T-cell (primary cell): Measurements from ENCODE around the gene SLC30A2. TPM values are rescaled to one million over a fixed set of nuclear protein-coding genes. Genes with fewer than 3 reads are reported as not detected.

Experiments used
- ATAC-seq, 4 experiments: fragments of 200-7000 bp in 3 of 4; fragments of 150-1000 bp in 1 of 4; cut with Tn5 transposase; replicated peaks in 1 of 4; 1 replicate in 3 of 4; 2 replicates in 1 of 4; pipeline ENCODE4 v1.10.0; 2021; ENCODE audit warnings: moderate library complexity in 3 of 4, mild to moderate bottlenecking in 2 of 4, moderate number of reproducible peaks in 1 of 4
- CTCF ChIA-PET, 2 donors: fragments of 300-600 bp; sonication (Branson Sonifier 250); formaldehyde crosslinking; loops; one replicate each; lab custom pipeline; 2022; ENCODE audit warnings: antibody characterized with exemption in 2 of 2; lab: Charles Lee
- POLR2A ChIA-PET, 2 donors: fragments of 300-600 bp; sonication (Branson Sonifier 250); formaldehyde crosslinking; loops; one replicate each; lab custom pipeline; 2022; ENCODE audit warnings: antibody characterized with exemption in 2 of 2; lab: Charles Lee
- DNase-seq, 35 experiments: peaks; one replicate each; pipeline versions ENCODE4 v3.0.0 to v3.0.0-alpha.2; 2013 to 2023
- H3K27ac ChIP-seq: one replicate; pipeline ENCODE4 v1.5.1; 2013; ENCODE audit warnings: low read length
- H3K27me3 ChIP-seq, 2 experiments: replicated peaks in 1 of 2; 1 replicate in 1 of 2; 2 replicates in 1 of 2; pipeline versions ENCODE4 v1.6.1 to v1.7.0; 2013; ENCODE audit warnings: low read length in 1 of 2, mixed read lengths in 1 of 2; ENCODE audit not compliant: control insufficient read depth in 2 of 2, insufficient read depth in 2 of 2; ENCODE audit errors: extremely low read depth in 1 of 2
- H3K36me3 ChIP-seq, 2 donors: 1 replicate in 1 of 2; 2 replicates in 1 of 2; pipeline versions ENCODE4 v1.6.1 to v1.7.0; 2013; ENCODE audit warnings: low read length in 1 of 2; ENCODE audit not compliant: control insufficient read depth in 2 of 2, insufficient read depth in 1 of 2; ENCODE audit errors: extremely low read depth in 1 of 2
- H3K4me1 ChIP-seq, 2 experiments: 1 replicate in 1 of 2; 2 replicates in 1 of 2; pipeline versions ENCODE4 v1.6.1 to v1.7.0; 2013; ENCODE audit warnings: low read length in 2 of 2, mixed read lengths in 1 of 2; ENCODE audit not compliant: insufficient read depth in 2 of 2, control insufficient read depth in 1 of 2; ENCODE audit errors: extremely low read depth in 1 of 2
- H3K4me3 ChIP-seq, 2 donors: 1 replicate in 1 of 2; 2 replicates in 1 of 2; pipeline versions ENCODE4 v1.5.1 to v1.7.0; 2013; ENCODE audit warnings: mild to moderate bottlenecking in 2 of 2, low read length in 1 of 2, moderate library complexity in 1 of 2; ENCODE audit not compliant: control insufficient read depth in 1 of 2; ENCODE audit errors: extremely low read depth in 1 of 2
- H3K9me3 ChIP-seq: 2 replicates; pipeline ENCODE4 v1.7.0; 2013
- H3K27ac Mint-ChIP-seq, 2 donors: one replicate each; pipeline ENCODE4 v1.8.0; 2020 to 2021; ENCODE audit warnings: mild to moderate bottlenecking in 2 of 2, mixed read lengths in 2 of 2
- H3K27me3 Mint-ChIP-seq, 2 donors: one replicate each; pipeline ENCODE4 v1.8.0; 2021 to 2022; ENCODE audit warnings: mixed read lengths in 2 of 2
- H3K36me3 Mint-ChIP-seq: one replicate; pipeline ENCODE4 v1.8.0; 2021; ENCODE audit warnings: mixed read lengths
- H3K4me1 Mint-ChIP-seq, 3 donors: one replicate each; pipeline ENCODE4 v1.8.0; 2020 to 2022; ENCODE audit warnings: mixed read lengths in 3 of 3, mild to moderate bottlenecking in 1 of 3
- H3K4me3 Mint-ChIP-seq, 3 donors: one replicate each; pipeline ENCODE4 v1.8.0; 2020 to 2022; ENCODE audit warnings: mild to moderate bottlenecking in 3 of 3, mixed read lengths in 3 of 3, moderate library complexity in 3 of 3
- H3K9me3 Mint-ChIP-seq, 3 donors: one replicate each; pipeline ENCODE4 v1.8.0; 2020 to 2022; ENCODE audit warnings: mixed read lengths in 3 of 3
- WGBS: methylation state at CpG from one replicate; pipeline ENCODE4 v1.1.5; 2013; ENCODE audit warnings: missing lambda C conversion rate; ENCODE audit not compliant: insufficient coverage; 5-methylcytosine and 5-hydroxymethylcytosine counted together
- total RNA-seq, 35 experiments: library from RNA in 6 of 35; stranded (reverse) in 6 of 35; fragments of 120-200 nt in 1 of 35; gene quantifications; one replicate each; pipeline versions ENCODE4 v1.2.1 to v1.2.4 and lab custom pipeline; 2013 to 2026

Gene SLC30A2
- total RNA-seq, 5 donors from 2014 or later (not counting 1 experiment from before 2014, with no cell fraction given) = 0.13 to 0.38 (median 0.19) TPM; not detected in 2

DNA sequence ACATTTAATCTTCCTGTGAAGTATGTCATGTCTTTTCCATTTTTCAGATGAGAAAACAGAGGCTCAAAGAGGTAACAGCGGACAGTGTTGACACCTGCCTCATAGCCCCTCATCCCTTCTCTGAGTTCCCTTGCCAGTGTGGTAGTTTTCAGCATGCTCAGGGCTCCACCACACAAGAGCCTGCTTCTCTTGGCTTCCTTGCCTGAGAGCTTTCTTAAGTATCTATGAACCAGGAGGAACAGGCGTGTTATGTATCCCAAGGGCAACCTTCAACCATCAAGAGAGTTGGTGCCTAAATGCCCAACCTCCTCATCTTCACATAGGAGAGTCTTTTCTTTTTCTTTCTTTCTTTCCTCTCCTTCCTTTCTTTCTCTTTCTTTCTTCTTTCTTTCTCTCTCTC lies 42.2 kb downstream of the SLC30A2 start:
- no peaks in the 10 kb centered on the region for H3K36me3 Mint-ChIP-seq
- peaks cover 5 to 8% of the 10 kb centered on the region in 2 donors for H3K27me3 Mint-ChIP-seq
- Histone ChIP-seq H3K27ac (no peak overlapping the region), H3K4me3 (no peak overlapping the region), H3K27me3 (peaks cover 0 to 11% of the 10 kb centered on the region in 2 experiments), H3K36me3 (no peaks in the 10 kb centered on the region), H3K4me1 (peaks cover 0 to 2% of the 10 kb centered on the region in 2 experiments), H3K9me3 (no peaks in the 10 kb centered on the region)
- ChIA-PET POLR2A (no interaction called here), CTCF (interaction anchor here in 1 of 2 donors (10.8 kb wide), 1 partner anchor 102 kb away, joined by 311 read pairs; the partner anchor contains the start of gene STMN1)
- no peaks in the 10 kb centered on the region for H3K4me1 Mint-ChIP-seq
- H3K4me3 Mint-ChIP-seq = no peak overlapping the region
- H3K27ac Mint-ChIP-seq = no peak overlapping the region
- WGBS = 67% methylated on average over 1 of the region's 2 CpGs
- no peaks in the 10 kb centered on the region for H3K9me3 Mint-ChIP-seq
- DNase-seq (no peak), ATAC-seq (no peak)

DNA sequence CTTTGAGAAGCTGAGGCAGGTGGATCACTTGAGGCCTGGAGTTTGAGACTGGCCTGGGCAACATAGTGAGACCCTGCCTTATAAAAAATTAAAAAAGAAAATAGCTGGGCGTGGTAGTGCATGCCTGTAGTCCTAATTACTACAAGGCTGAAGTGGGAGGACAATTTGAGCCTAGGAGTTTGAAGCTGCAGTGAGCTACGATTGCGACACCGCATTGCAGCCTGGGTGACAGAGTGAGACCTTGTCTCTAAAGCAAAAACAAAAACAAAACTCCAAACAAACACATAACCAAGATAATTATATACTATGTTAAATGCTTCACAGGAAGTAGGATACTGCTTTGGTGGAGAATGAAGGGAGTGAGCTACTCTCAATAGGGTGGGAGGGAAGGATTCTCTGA lies 42.7 kb downstream of the SLC30A2 start:
- peaks cover 0 to 11% of the 10 kb centered on the region in 2 experiments for H3K27me3 ChIP-seq
- Mint-ChIP-seq H3K4me1 (peaks cover 3 to 4% (median 3%) of the 10 kb centered on the region in 3 donors), H3K36me3 (no peaks in the 10 kb centered on the region), H3K4me3 (no peak overlapping the region), H3K27ac (no peak overlapping the region), H3K27me3 (peaks cover 5 to 8% of the 10 kb centered on the region in 2 donors), H3K9me3 (no peaks in the 10 kb centered on the region)
- ATAC-seq (no peak), DNase-seq (no peak)
- peaks cover 3 to 7% of the 10 kb centered on the region in 2 experiments for H3K4me1 ChIP-seq
- H3K4me3 ChIP-seq = no peak overlapping the region
- no peaks in the 10 kb centered on the region for H3K36me3 ChIP-seq
- no peak overlapping the region for H3K27ac ChIP-seq
- CTCF ChIA-PET = interaction anchor here in 1 of 2 donors (10.8 kb wide), 1 partner anchor 102 kb away, joined by 311 read pairs; the partner anchor contains the start of gene STMN1
- no peaks in the 10 kb centered on the region for H3K9me3 ChIP-seq
- 40% methylated on average over 1 of the region's 4 CpGs for WGBS
- POLR2A ChIA-PET = no interaction called here

DNA sequence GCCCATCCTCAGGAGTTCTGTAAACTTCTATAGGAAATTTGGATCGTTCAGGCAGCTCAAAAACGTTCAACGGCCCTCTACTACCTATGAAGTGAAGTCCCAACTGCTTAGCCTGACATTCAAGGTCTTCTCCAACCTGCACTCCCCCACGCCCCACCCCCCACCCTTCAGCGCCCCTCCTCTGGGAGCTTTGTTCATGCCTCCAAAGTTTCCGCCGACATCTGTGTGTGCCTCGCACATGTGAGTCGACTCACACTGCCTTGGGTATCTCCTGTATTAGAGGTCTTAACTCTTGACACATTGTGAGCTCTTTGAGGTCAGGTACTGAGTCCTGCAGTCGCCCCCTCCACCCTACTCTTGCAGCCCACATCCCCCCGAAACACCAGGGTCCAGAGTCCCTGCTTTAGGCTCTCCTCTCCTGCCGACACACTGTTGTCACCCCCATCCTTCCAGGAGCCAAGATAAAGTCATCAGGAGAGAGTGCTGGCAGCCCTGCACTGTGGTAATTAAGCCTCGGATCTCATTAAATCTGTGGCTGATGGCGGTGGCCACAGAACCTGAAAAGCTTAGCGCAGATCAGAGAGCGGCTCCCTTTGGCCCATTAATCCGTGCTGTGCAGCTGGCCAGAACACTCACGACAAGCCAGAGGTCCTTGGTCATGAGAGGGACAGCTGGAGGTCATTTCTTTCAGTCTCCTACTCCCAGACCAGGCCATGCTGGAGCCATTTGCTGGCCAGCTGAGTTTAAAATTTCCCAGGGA lies 46.7 kb downstream of the SLC30A2 start:
- H3K36me3 Mint-ChIP-seq = no peaks in the 10 kb centered on the region
- ATAC-seq = no peak
- peaks cover 25 to 32% (median 28%) of the 10 kb centered on the region in 3 donors for H3K4me1 Mint-ChIP-seq
- H3K4me1 ChIP-seq = peaks cover 10 to 20% of the 10 kb centered on the region in 2 experiments
- peaks cover 0 to under 1% of the 10 kb centered on the region in 2 donors for H3K27me3 Mint-ChIP-seq
- no peaks in the 10 kb centered on the region for H3K9me3 Mint-ChIP-seq
- CTCF ChIA-PET = interaction anchor here (0.8 to 10.8 kb wide), 4 partner anchors 10 to 538 kb away, joined by 5 to 311 read pairs (median 28); partner anchors contain the start of gene STMN1 (in 1 of the 2)
- no peak overlapping the region for H3K4me3 ChIP-seq
- H3K36me3 ChIP-seq = no peaks in the 10 kb centered on the region
- DNase-seq = no peak
- POLR2A ChIA-PET = interaction anchor here in 1 of 2 donors (0.7 kb wide), 1 partner anchor 154 kb away, joined by 10 read pairs; no protein-coding TSS in a partner anchor
- no peaks in the 10 kb centered on the region for H3K9me3 ChIP-seq
- no peaks in the 10 kb centered on the region for H3K27me3 ChIP-seq
- H3K4me3 Mint-ChIP-seq = no peak overlapping the region
- H3K27ac ChIP-seq = no peak overlapping the region
- peak overlapping the region in 1 of 2 donors; percentile 99 for H3K27ac Mint-ChIP-seq
- WGBS = 79% methylated on average over 8 of the region's 18 CpGs

DNA sequence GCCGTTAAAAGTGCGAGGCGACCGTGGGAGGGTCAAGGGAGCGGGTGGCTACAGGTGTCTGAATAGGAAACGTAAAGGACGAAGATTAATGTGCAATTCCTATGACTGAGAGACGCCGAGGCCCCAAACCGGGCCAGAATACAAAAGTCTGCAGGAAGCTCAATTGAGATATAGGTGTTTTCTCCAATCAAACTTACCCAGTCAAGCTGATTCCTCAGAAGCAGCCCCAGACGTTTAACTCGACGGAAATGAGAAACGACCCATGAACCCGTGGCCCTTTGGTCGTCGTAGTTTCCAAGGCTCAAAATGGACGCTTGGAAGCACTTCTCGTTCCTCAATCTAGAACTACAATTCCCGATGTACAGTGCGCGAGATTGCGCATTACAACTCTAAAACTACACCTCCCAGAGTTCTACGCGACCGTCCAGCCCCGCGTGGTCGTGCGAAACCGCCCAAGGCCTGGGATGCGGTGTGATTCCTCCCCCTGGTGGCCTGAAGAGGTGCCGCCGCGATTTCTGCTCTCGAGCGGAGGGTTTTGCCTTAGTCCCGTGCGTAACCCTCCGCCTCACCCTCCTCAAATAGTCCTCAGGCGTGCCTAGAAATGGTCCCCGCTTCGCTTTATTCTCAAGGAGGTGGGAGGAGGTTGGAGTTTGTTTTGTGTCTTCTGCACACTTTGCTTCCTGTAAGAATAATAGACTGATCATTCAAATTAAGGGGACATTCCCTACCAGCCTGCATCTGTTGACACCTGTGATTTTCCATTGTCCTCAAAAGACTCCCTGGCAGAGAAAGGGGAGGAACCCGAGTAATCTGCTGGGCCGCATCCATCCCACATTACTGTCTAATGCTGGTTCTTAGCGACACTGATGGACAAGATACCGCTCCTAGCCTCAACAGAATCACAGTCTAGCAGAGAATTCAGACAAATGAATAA lies 47.8 kb downstream of the SLC30A2 start, which contains the start of gene PAFAH2:
Gene PAFAH2 (minus strand): TSS at position 236 of the 934 bp plus-strand sequence. CDS start 7,247 bp downstream, outside the sequence.
- under 1% methylated on average over 30 of the region's 47 CpGs for WGBS
- H3K36me3 Mint-ChIP-seq = no peaks in the 10 kb centered on the region
- no peaks in the 10 kb centered on the region for H3K9me3 Mint-ChIP-seq
- no peaks in the 10 kb centered on the region for H3K27me3 ChIP-seq
- CTCF ChIA-PET = interaction anchor here (0.5 to 10.8 kb wide), 25 partner anchors 9 to 1494 kb away, joined by 3 to 311 read pairs (median 4); partner anchors contain the start of genes DHDDS (in 1 of the 2) and STMN1 (in 1 of the 2)
- H3K4me3 Mint-ChIP-seq = peak within 1 kb of the TSS; percentile 91 to 97 (median 94)
- POLR2A ChIA-PET = interaction anchor here (0.6 to 1.7 kb wide), 12 partner anchors 11 to 1571 kb away, joined by 3 to 13 read pairs (median 3); partner anchors contain the start of gene STMN1 (in 1 of the 2)
- DNase-seq = peak; percentile 90 to 99 (median 96)
- peaks cover 35 to 39% (median 37%) of the 10 kb centered on the region in 3 donors for H3K4me1 Mint-ChIP-seq
- H3K4me3 ChIP-seq = peak within 1 kb of the TSS; percentile 63 to 66
- H3K4me1 ChIP-seq = peaks cover 10 to 31% of the 10 kb centered on the region in 2 experiments
- H3K27me3 Mint-ChIP-seq = no peaks in the 10 kb centered on the region
- H3K27ac ChIP-seq = peak within 1 kb of the TSS; percentile 83
- H3K27ac Mint-ChIP-seq = peak within 1 kb of the TSS; percentile 99
- no peaks in the 10 kb centered on the region for H3K36me3 ChIP-seq
- ATAC-seq = peak; percentile 96 to 98 (median 97)
- no peaks in the 10 kb centered on the region for H3K9me3 ChIP-seq

DNA sequence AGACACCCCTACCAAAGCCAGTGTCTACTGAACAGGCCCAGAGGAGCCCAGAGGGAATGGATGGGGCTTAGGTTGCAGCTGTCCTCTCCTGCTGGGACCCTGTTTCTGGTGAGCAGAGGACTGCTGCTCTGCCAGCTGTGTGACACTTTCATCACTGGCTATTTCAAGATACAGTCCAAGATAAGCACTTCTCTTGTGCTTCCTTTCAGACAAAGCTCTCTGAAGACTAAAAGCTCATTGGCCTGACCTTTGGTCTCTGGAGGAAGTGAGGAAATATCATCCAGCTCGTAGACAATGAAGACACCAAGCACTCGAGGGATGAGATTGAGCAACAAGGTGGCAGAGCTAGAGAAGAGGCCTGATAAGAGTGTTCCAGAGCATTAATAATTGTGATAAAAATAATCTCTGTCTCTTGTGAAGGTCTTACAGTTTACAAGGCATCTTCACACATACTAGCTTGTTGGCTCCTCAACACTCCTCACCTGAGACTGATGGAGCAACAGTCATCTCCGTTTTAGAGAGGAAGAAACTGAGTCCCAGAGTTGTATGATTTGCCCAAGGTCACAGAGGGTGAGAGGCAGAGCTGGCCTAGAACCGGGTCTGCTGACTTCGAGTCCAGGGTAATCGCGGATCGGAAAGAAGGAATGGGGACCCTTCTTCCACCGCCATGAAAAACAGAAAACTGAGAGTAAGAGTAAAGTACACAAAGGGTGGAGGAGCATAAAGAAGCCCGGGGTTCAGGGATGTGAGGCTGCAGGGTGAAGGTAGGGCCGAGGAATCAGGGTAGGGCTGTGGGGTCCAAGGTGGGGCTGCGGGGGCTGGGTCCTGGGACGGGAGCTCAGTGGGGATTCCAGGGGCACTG lies 48.7 kb downstream of the SLC30A2 start:
- Histone ChIP-seq H3K9me3 (no peaks in the 10 kb centered on the region), H3K36me3 (no peaks in the 10 kb centered on the region), H3K27ac (peak overlapping the region; percentile 83), H3K4me3 (peak overlapping the region; percentile 63 to 66), H3K27me3 (no peaks in the 10 kb centered on the region), H3K4me1 (peaks cover 15 to 39% of the 10 kb centered on the region in 2 experiments)
- peak; percentile 1 to 6 (median 3) for ATAC-seq
- CTCF ChIA-PET = interaction anchor here (0.5 to 10.8 kb wide), 23 partner anchors 8 to 1493 kb away, joined by 3 to 311 read pairs (median 3); partner anchors contain the start of genes DHDDS (in 1 of the 2) and STMN1 (in 1 of the 2)
- Mint-ChIP-seq H3K9me3 (no peaks in the 10 kb centered on the region), H3K27me3 (no peaks in the 10 kb centered on the region), H3K36me3 (no peaks in the 10 kb centered on the region), H3K4me1 (peaks cover 42 to 48% (median 43%) of the 10 kb centered on the region in 3 donors), H3K4me3 (peak overlapping the region; percentile 91 to 97 (median 94)), H3K27ac (peak overlapping the region; percentile 99)
- POLR2A ChIA-PET = interaction anchor here (0.6 to 1.7 kb wide), 12 partner anchors 10 to 1572 kb away, joined by 3 to 13 read pairs (median 3); partner anchors contain the start of gene STMN1 (in 1 of the 2)
- peak in 7 of 35 experiments; percentile 5 to 39 (median 15) for DNase-seq
- 5% methylated on average over 10 of the region's 13 CpGs for WGBS
